T-helper 2 cell treated with Interferon-gamma antibody and Interleukin-4, amounts not matched to agents 5 μg/mL and 100 μg/mL, for 36 hours (primary cell): ENCODE measurements around the gene PLPP1.

Experiments
- DNase-seq: peaks from one replicate; pipeline ENCODE4 v3.0.0; 2021; ENCODE audit warnings: low spot score
- H3K27ac Mint-ChIP-seq: one replicate; pipeline ENCODE4 v1.8.0; 2021; ENCODE audit warnings: mild to moderate bottlenecking, mixed read lengths
- H3K27me3 Mint-ChIP-seq: one replicate; pipeline ENCODE4 v1.8.0; 2021; ENCODE audit warnings: low read depth, mixed read lengths
- H3K36me3 Mint-ChIP-seq: one replicate; pipeline ENCODE4 v1.8.0; 2021; ENCODE audit warnings: low read depth, mixed read lengths
- H3K4me1 Mint-ChIP-seq: one replicate; pipeline ENCODE4 v1.8.0; 2021; ENCODE audit warnings: low read depth, mixed read lengths
- H3K4me3 Mint-ChIP-seq: one replicate; pipeline ENCODE4 v1.8.0; 2022; ENCODE audit warnings: mild to moderate bottlenecking, moderate library complexity, mixed read lengths
- H3K9me3 Mint-ChIP-seq: one replicate; pipeline ENCODE4 v1.8.0; 2021; ENCODE audit warnings: mixed read lengths

Gene PLPP1

DNA sequence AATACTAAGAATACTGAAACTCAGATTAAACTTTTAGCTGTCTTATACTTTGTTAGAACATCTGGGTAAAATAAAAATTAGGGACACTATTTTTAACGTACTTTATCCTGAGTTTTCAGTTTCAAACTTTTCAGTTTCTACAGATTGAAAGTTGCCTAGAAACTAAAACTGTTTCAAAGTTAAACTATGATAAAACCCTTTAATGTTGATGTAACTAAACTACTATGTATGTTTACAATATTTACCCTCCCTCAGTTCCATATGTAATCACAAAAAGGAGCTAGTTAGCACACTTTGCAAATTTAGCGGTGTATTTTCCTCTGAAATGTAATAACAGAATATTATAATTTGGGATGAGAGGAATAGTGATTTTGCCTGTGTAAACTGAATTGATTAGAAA is 121.1 kb downstream of the PLPP1 start:
- DNase-seq: no peak
- peaks cover 9% of the 10 kb centered on the region for H3K4me1 Mint-ChIP-seq
- H3K36me3 Mint-ChIP-seq: peaks cover 35% of the 10 kb centered on the region
- no peak overlapping the region for H3K27ac Mint-ChIP-seq
- no peaks in the 10 kb centered on the region for H3K27me3 Mint-ChIP-seq
- H3K9me3 Mint-ChIP-seq: no peaks in the 10 kb centered on the region
- H3K4me3 Mint-ChIP-seq: no peak overlapping the region

DNA sequence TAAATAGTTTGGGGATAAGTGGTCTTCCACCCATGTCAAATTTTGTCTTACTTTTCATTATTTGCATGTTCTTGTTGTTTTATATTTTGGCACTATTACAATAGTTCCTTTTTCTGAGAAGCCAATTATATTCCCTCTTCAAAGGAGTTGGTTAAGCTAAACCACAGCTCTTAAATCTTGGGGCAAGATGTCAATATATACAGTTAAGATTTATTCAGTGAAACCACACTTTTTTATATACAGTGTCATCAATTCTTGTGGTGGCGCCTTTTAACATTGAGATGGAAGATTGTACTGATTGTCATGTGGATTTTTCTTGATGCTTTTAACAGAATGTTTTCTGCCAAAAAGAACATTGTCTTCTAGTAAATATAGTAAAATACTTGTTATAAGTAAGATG is 122.9 kb downstream of the PLPP1 start:
- H3K36me3 Mint-ChIP-seq: peaks cover 31% of the 10 kb centered on the region
- H3K27me3 Mint-ChIP-seq: no peaks in the 10 kb centered on the region
- no peak for DNase-seq
- H3K4me1 Mint-ChIP-seq: peaks cover 11% of the 10 kb centered on the region
- H3K9me3 Mint-ChIP-seq: no peaks in the 10 kb centered on the region
- H3K27ac Mint-ChIP-seq: no peak overlapping the region
- H3K4me3 Mint-ChIP-seq: no peak overlapping the region

DNA sequence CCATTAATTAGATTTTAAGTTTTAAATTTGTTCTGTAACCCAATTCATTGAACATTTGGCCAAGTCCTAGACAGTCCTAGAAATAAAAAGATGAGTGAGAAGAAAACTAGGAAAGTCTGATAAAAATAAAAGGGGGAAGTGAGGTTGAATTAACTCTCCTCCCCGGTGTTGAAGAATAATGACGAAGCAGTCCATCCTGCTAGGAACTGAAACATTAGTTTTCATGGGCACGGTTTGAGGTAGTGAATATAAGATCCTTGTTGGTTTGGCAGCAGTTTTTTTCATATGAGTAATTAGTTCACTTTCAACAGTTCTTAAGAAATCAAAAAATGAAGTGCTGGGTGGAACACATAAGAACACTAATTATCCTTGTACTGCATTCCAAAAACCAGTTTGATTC is 123.9 kb downstream of the PLPP1 start:
- Mint-ChIP-seq H3K4me1 (peaks cover 11% of the 10 kb centered on the region), H3K27me3 (no peaks in the 10 kb centered on the region), H3K36me3 (peaks cover 32% of the 10 kb centered on the region), H3K4me3 (no peak overlapping the region), H3K9me3 (no peaks in the 10 kb centered on the region), H3K27ac (no peak overlapping the region)
- DNase-seq: no peak

DNA sequence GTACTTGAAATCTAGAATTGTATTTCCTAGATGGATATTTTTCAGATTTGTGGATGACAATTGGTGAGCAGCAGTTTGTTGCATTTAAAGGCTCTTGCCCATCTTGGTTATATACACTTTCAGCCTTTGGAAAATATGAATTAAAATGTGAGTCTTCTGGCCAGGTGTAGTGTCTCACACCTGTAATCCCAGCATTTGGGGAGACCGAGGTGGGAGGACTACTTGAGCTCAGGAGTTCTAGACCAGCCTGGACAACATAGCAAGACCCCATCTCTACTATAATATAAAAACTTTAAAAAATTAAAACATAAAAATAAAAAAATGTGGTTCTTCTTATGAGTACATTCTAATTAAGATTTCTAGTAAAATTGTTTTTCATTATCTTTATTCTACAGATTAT is 125.0 kb downstream of the PLPP1 start:
- Mint-ChIP-seq H3K27me3 (no peaks in the 10 kb centered on the region), H3K4me3 (no peak overlapping the region), H3K9me3 (no peaks in the 10 kb centered on the region), H3K36me3 (peaks cover 27% of the 10 kb centered on the region), H3K4me1 (peaks cover 11% of the 10 kb centered on the region), H3K27ac (no peak overlapping the region)
- no peak for DNase-seq

DNA sequence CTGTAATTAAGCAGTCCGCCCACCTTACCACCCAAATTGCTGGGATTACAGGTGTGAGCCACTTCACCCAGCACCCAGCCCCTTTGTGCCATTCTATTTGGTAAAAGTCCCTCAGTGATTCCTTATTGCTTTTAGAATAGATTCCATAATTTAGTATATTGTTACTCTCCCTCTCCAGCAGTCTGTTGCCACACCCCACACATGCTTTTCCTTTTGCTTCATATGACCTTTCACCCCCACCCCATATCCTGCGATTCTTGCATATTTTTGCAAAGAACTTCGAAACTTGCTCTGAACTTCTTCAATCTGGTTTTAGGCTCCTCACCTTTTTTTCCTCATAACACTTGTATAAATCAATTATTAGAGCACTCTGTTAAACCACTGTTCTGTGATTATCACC is 126.8 kb downstream of the PLPP1 start:
- H3K27me3 Mint-ChIP-seq: no peaks in the 10 kb centered on the region
- H3K4me1 Mint-ChIP-seq: peaks cover 11% of the 10 kb centered on the region
- H3K4me3 Mint-ChIP-seq: no peak overlapping the region
- no peak for DNase-seq
- no peaks in the 10 kb centered on the region for H3K9me3 Mint-ChIP-seq
- no peak overlapping the region for H3K27ac Mint-ChIP-seq
- H3K36me3 Mint-ChIP-seq: peaks cover 28% of the 10 kb centered on the region

DNA sequence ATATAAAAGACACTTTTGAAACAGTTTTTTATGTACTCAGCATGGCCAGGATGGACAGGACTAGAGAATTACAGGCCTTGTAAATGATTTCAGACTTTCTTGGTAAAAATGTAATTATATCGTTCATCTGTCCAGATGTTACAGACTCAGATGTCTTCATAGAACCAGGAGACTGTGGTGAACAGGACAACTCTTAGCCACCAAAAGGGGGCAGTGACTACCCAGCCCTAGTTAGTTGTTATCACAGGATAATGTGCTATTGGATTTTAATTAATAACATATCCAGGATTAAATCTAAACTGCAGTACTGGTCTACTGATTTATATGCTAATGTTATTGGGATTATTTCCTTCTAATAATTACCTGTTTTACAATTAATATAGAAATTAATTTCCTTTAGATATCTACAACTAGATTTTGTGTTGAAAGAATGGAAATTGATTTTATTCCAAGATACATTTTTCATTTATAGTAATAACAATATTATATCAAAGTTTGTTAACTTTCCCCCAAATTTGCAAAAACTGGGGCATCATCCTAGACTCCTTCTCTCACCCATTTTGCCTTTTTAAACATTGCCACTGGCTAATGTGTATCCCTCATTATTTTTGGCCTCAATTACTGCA is 127.6 kb downstream of the PLPP1 start:
- Mint-ChIP-seq H3K4me1 (peaks cover 11% of the 10 kb centered on the region), H3K4me3 (no peak overlapping the region), H3K36me3 (peaks cover 25% of the 10 kb centered on the region), H3K27me3 (no peaks in the 10 kb centered on the region), H3K9me3 (no peaks in the 10 kb centered on the region), H3K27ac (no peak overlapping the region)
- DNase-seq: no peak

DNA sequence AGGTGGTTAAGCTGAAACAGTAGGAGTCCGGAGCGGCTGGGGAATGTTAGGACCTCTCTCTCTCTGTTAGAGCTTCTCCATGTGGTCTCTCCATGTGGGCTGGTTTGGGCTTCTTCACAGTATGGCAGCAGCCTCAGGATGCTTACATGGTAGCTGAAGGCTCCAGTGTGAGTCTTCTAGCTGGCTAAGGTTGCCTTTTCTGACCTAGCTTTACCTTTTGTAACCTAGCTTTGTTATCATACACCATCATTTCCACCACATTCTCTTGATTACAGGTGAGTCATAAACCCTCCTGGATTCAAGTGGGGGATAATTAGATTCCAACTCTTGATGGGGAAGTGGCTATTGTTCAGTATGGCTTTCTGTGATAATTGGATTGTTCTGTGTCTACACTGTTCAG is 128.5 kb downstream of the PLPP1 start:
- no peaks in the 10 kb centered on the region for H3K27me3 Mint-ChIP-seq
- H3K4me1 Mint-ChIP-seq: peaks cover 6% of the 10 kb centered on the region
- no peak overlapping the region for H3K4me3 Mint-ChIP-seq
- no peak for DNase-seq
- no peaks in the 10 kb centered on the region for H3K9me3 Mint-ChIP-seq
- H3K27ac Mint-ChIP-seq: no peak overlapping the region
- H3K36me3 Mint-ChIP-seq: peaks cover 22% of the 10 kb centered on the region

DNA sequence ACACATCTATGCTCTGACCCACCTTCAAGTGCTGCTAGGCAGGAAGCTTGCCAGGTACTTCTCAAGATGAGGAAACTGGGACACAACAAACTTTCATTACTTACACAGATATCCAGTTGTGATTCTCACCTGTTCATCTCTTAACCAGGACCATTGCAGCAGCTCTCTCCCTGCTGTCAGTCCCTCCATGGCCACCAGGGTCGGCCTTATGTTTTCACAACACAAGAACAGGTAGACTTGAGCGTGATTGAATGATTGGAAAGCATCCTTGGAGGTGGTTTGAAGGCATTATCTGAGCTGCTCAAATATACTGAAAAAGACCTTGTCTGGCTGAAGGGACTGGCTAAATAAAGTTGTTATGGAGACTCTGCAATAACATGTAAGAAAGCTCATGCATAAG is 132.6 kb downstream of the PLPP1 start:
- H3K27me3 Mint-ChIP-seq: no peaks in the 10 kb centered on the region
- H3K36me3 Mint-ChIP-seq: peaks cover 20% of the 10 kb centered on the region
- no peak overlapping the region for H3K4me3 Mint-ChIP-seq
- H3K9me3 Mint-ChIP-seq: no peaks in the 10 kb centered on the region
- no peak overlapping the region for H3K27ac Mint-ChIP-seq
- no peaks in the 10 kb centered on the region for H3K4me1 Mint-ChIP-seq
- DNase-seq: no peak

DNA sequence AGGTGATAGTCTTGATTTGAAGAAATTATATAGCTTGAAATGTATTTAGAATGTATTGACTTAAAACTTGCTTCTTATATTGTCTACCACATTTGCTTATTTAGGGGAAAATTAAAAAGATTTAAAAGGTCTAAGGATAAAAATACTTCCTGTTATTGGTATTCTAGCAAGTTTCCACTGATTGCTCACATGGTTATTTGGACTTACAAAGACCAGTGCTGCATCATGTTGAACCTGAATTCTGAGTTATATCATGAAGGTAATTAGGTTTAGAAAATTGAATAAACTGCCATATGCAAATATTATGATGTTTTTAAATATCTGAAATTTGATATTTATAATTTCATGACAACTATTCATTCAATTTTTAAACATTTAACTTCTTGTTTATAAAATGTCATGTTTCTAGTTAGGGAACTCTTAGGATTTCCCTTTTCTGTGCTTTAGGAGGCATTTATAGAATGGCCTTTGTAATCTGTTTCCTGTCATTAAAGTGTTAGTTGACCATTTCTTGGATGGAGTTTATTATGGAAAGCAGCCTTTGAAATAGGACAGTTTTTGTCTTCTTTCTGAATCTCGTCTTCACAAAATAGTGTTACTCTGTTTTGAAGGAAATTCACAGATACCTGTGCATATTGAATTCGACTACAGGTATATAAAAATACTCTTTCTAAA is 141.1 kb downstream of the PLPP1 start:
- peaks cover 6% of the 10 kb centered on the region for H3K4me1 Mint-ChIP-seq
- no peaks in the 10 kb centered on the region for H3K27me3 Mint-ChIP-seq
- DNase-seq: no peak
- H3K4me3 Mint-ChIP-seq: no peak overlapping the region
- H3K9me3 Mint-ChIP-seq: peaks cover 7% of the 10 kb centered on the region
- H3K27ac Mint-ChIP-seq: no peak overlapping the region
- peaks cover 49% of the 10 kb centered on the region for H3K36me3 Mint-ChIP-seq

DNA sequence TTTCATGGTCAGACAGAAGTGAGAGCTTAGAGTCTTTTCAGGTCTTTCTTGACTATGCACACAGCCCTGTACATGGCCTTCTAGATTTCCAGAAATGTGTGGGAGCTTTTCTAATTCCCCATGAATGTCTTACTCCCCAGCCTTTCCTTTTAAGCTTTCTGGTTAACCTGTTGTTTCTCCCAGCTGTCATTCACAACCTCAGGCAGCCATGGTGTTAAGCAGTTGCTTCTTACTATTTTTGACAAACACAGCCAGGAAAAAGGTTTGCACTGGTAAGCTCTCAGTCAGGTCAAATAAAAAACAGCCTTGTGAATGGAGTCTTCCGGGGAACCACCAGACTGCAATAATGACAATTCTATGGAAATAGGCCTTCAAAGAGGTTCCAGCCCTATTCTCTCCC is 142.1 kb downstream of the PLPP1 start:
- Mint-ChIP-seq H3K4me1 (peaks cover 6% of the 10 kb centered on the region), H3K27ac (no peak overlapping the region), H3K4me3 (no peak overlapping the region), H3K36me3 (peaks cover 52% of the 10 kb centered on the region), H3K27me3 (no peaks in the 10 kb centered on the region), H3K9me3 (peaks cover 7% of the 10 kb centered on the region)
- no peak for DNase-seq

DNA sequence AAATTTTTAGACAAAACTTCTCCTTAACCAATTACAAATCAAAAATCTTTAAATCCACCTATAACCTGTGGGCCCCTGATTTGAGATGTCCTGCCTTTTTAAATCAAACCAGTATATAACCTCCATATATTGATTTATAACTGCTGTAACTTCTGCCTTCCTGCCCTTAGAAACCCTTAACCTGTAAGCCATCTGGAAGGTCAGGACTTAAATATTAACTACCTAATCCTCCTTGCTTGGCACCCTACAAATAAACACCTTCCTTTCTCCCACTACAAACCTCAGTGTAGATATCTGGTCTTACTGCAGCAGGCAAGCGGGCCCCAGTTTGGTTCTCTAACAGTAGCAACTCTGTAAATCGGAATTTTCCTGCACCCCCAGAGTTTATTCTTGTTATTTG is 143.1 kb downstream of the PLPP1 start:
- Mint-ChIP-seq H3K9me3 (peaks cover 7% of the 10 kb centered on the region), H3K27me3 (no peaks in the 10 kb centered on the region), H3K27ac (no peak overlapping the region), H3K4me1 (peaks cover 6% of the 10 kb centered on the region), H3K4me3 (no peak overlapping the region), H3K36me3 (peaks cover 52% of the 10 kb centered on the region)
- DNase-seq: no peak

DNA sequence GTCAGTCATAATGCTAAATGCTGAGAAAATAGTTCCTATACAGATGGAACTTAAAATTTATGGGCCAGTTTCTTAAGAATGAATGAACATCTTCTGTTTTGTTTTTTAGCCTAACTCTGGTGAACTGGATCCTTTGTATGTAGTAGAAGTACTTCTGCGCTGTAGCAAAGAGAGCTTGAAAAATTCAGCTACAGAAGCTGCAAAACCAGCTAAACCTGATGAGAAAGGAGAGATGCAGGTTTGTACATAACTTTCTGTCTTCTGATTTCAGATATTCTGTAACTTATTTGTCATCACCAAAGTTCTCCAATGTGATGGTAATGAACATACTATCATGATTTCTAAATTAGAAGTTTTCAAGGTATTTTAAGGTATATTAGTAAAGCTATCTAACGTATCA is 146.9 kb downstream of the PLPP1 start:
- peaks cover 11% of the 10 kb centered on the region for H3K4me1 Mint-ChIP-seq
- H3K4me3 Mint-ChIP-seq: no peak overlapping the region
- H3K27ac Mint-ChIP-seq: no peak overlapping the region
- no peak for DNase-seq
- H3K36me3 Mint-ChIP-seq: peaks cover 66% of the 10 kb centered on the region
- peaks cover 23% of the 10 kb centered on the region for H3K9me3 Mint-ChIP-seq
- no peaks in the 10 kb centered on the region for H3K27me3 Mint-ChIP-seq

DNA sequence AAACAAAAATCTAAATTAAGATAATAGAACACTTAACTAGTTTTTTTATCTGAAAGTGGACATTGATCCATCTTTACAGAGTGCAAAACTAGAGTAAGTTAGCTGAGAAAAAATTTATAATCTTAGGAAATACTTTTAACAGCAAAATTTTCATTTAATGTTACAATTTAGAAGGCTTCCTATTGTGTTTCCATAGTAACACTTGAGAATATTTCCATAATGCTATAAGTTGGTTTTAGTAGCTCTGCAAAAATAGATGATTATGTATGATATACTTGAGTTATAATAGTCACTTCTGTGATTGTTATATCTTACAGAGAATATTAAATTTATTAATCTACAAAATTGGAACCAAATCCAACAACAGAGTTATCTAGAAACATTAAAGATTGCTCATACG is 148.4 kb downstream of the PLPP1 start:
- Mint-ChIP-seq H3K27me3 (no peaks in the 10 kb centered on the region), H3K4me3 (no peak overlapping the region), H3K9me3 (peaks cover 24% of the 10 kb centered on the region), H3K4me1 (peaks cover 11% of the 10 kb centered on the region), H3K27ac (no peak overlapping the region), H3K36me3 (peaks cover 62% of the 10 kb centered on the region)
- DNase-seq: no peak

DNA sequence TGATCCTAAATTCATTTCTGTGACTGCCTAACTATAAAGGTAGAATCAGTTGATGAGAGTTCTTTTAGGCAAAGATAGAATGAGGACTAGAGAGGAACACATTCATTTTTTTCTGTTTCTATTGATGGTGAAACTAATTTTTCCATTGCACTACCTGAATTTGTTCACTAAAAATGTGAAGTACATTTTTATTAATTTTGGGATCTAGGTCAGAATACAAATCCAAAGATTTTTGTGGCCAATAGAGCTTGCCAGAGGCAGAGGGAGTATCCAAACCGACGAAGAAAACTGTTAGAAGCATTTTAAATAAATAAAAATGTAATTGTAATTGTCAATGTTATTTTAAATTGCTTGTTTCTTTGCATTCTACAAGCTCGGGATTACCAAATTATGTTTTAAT is 148.9 kb downstream of the PLPP1 start:
- Mint-ChIP-seq H3K36me3 (peaks cover 61% of the 10 kb centered on the region), H3K4me3 (no peak overlapping the region), H3K27ac (no peak overlapping the region), H3K9me3 (peaks cover 23% of the 10 kb centered on the region), H3K4me1 (peaks cover 11% of the 10 kb centered on the region), H3K27me3 (no peaks in the 10 kb centered on the region)
- no peak for DNase-seq

DNA sequence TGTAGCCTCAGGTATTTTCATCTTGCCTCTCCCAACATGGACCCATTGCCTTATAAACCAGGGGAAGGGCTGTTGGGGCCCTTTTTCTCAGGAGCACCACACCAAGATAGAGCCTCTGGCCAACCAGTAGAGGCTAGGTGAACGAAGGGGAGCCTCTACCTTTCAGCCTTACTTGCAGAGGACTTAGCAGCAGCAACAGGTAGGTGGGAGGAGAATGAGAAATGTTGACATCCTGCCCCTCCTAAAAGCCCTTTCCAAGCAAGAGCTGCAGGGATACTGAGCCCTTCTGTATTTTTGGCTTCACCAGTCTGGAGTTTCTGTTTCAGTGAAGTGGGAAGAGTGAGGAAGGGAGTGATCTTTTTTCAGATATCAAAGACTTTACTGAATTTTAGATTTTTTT is 149.5 kb downstream of the PLPP1 start:
- DNase-seq: no peak
- Mint-ChIP-seq H3K36me3 (peaks cover 61% of the 10 kb centered on the region), H3K4me1 (peaks cover 11% of the 10 kb centered on the region), H3K27ac (no peak overlapping the region), H3K4me3 (no peak overlapping the region), H3K27me3 (no peaks in the 10 kb centered on the region), H3K9me3 (peaks cover 23% of the 10 kb centered on the region)
